LNCAP (cell line): Measurements from ENCODE around the gene EIF6.

ENCODE experiments used
- CTCF ChIP-seq: fragments of 450-650 bp; IDR thresholded peaks from 2 replicates; pipeline ENCODE4 v1.5.1; 2017; ENCODE audit warnings: mild to moderate bottlenecking

EIF6 gene

GRCh38 chr20:35285806-35286076 is 1.2 kb upstream of the EIF6 start:
- no peak for TF ChIP-seq CTCF

GRCh38 chr20:35284992-35285805 is 627 bp upstream of the EIF6 start:
- TF ChIP-seq CTCF, result no peak

GRCh38 chr20:35283441-35284266 is 918 bp downstream of the EIF6 start:
- TF ChIP-seq CTCF, result no peak

GRCh38 chr20:35281506-35282101 is 3.0 kb downstream of the EIF6 start:
- TF ChIP-seq CTCF, result no peak

GRCh38 chr20:35280523-35280922 is 4.0 kb downstream of the EIF6 start:
- TF ChIP-seq CTCF, result no peak

GRCh38 chr20:35279533-35280174 is 4.9 kb downstream of the EIF6 start:
- TF ChIP-seq CTCF, result no peak

GRCh38 chr20:35279040-35279439 is 5.5 kb downstream of the EIF6 start:
- TF ChIP-seq CTCF, result no peak
